ENCODE measurements around the gene CIBAR2. TPM values are rescaled to one million over a fixed set of nuclear protein-coding genes. Genes with fewer than 3 reads are reported as not detected.

CIBAR2 gene
- total RNA-seq, 1 donor from 2014 or later = not detected

DNA sequence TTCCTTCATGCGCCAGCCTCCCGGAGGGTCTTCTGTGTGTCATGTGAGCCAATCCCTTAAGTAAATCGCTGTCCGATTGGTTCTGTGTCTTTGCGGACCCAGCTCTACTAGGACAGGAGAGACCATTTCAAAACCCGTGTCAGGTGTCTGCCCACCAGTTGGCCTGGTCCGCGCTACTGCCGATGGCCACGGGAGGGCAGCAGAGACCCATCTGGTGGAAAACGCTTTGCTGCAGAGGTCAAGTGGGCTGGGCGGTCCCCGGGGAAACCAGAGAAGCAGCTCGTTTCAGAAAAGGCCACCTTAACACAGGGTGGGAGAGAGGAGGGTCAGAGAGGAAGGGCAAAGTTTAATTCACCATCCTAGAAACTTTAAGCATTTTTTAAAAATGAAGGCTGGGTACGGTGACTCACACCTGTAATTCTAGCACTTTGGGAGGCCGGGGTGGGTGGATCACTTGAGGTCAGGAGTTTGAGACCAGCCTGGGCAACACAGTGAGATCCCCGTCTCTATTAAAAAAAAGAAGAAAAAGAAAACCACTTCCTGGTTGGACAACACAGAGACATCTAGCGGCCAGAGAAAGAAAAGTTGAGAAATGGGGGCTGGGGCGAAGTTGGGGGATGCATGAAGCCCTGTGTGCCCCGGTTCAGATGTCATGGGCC, 2.8 kb upstream of the CIBAR2 start:
- Histone ChIP-seq H3K27me3 (ENCODE audit: control insufficient read depth, insufficient read depth, low read length) (peaks cover 7% of the 10 kb centered on the region), H3K36me3 (ENCODE audit: control insufficient read depth, insufficient read depth, low read length) (no peaks in the 10 kb centered on the region), H3K4me3 (ENCODE audit: low read depth, low read length) (no peak overlapping the region)
- DNase-seq (ENCODE audit: low read depth) = no peak
- TF ChIP-seq, protein P1, sequence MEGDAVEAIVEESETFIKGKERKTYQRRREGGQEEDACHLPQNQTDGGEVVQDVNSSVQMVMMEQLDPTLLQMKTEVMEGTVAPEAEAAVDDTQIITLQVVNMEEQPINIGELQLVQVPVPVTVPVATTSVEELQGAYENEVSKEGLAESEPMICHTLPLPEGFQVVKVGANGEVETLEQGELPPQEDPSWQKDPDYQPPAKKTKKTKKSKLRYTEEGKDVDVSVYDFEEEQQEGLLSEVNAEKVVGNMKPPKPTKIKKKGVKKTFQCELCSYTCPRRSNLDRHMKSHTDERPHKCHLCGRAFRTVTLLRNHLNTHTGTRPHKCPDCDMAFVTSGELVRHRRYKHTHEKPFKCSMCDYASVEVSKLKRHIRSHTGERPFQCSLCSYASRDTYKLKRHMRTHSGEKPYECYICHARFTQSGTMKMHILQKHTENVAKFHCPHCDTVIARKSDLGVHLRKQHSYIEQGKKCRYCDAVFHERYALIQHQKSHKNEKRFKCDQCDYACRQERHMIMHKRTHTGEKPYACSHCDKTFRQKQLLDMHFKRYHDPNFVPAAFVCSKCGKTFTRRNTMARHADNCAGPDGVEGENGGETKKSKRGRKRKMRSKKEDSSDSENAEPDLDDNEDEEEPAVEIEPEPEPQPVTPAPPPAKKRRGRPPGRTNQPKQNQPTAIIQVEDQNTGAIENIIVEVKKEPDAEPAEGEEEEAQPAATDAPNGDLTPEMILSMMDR (IDR thresholded peaks at IDR 0.05; ENCODE audit: insufficient read depth, low read length, poor library complexity, severe bottlenecking) = peak; percentile 97

DNA sequence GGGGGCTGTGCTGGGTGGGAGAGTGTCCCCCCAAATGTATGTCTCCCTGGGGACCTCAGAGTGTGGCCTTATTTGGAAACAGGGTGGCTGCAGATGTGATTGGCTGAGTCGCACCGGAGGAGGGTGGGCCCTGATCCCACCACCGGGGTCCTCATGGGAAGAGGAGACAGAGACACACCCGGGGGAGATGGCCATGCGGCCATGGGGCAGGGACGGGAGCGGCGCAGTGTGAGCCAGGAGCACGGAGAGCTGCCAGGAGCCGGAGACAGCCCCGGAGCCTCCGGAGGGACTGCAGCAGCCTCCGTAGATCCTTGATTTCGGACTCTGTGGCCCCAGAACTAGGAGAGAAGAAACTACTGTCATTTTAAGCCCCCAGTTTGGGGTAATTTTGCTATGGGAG, 1.6 kb upstream of the CIBAR2 start:
- DNase-seq (ENCODE audit: low read depth) = no peak
- H3K4me3 ChIP-seq (ENCODE audit: low read depth, low read length) = no peak overlapping the region
- no peaks in the 10 kb centered on the region for H3K36me3 ChIP-seq (ENCODE audit: control insufficient read depth, insufficient read depth, low read length)
- TF ChIP-seq, protein P1 (IDR thresholded peaks at IDR 0.05; ENCODE audit: insufficient read depth, low read length, poor library complexity, severe bottlenecking) = no peak
- H3K27me3 ChIP-seq (ENCODE audit: control insufficient read depth, insufficient read depth, low read length) = peaks cover 7% of the 10 kb centered on the region

DNA sequence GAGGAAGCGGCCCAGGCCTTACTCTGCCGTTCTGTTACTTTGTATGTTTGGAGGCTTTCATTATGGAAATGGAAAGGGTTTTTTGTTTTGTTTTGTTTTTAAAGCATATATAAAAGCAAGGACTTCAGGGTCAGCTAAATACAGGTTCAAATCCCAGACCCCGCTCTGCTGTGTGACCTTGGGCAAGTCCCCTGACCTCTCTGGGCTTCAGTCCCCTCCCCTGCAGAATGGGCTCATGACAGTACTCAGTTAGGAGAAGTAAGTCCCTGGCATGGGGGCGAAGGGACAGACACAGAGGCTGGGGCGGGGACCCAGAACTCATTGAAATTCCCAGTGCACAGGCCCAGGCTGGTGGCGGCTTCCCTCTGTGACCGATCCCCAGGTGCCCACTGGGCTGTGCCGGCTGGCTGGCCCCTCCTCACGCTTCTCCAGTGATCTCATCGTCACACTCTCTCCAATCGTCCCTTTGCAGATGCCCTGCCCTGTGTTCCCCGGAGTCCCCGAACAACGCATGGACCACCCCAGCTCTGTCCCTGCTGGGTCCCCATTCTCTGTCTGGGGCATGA, 979 bp upstream of the CIBAR2 start:
- no peaks in the 10 kb centered on the region for H3K36me3 ChIP-seq (ENCODE audit: control insufficient read depth, insufficient read depth, low read length)
- no peak for DNase-seq (ENCODE audit: low read depth)
- TF ChIP-seq, protein P1 (IDR thresholded peaks at IDR 0.05; ENCODE audit: insufficient read depth, low read length, poor library complexity, severe bottlenecking) = no peak
- H3K27me3 ChIP-seq (ENCODE audit: control insufficient read depth, insufficient read depth, low read length) = peaks cover 7% of the 10 kb centered on the region
- H3K4me3 ChIP-seq (ENCODE audit: low read depth, low read length) = no peak overlapping the region

DNA sequence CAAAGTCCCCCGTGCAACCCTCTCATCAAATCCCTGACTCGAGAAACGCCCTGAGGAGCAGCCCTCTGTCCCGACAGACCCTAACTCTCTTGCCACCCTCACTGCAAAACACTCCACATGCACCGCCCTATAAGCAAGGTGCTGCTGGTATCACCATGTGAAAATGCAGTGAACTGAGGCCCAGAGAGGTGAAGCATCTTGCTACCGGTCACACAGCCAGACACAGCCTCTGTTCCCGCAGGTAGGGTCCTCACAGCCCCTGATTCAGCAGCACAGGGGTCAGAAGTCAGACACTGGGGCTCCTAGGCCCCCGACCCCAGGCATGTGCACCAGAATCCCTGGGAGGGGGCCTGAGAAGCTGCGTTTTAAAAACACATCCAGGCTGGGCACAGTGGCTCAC, 1.1 kb downstream of the CIBAR2 start:
- no peak for DNase-seq (ENCODE audit: low read depth)

DNA sequence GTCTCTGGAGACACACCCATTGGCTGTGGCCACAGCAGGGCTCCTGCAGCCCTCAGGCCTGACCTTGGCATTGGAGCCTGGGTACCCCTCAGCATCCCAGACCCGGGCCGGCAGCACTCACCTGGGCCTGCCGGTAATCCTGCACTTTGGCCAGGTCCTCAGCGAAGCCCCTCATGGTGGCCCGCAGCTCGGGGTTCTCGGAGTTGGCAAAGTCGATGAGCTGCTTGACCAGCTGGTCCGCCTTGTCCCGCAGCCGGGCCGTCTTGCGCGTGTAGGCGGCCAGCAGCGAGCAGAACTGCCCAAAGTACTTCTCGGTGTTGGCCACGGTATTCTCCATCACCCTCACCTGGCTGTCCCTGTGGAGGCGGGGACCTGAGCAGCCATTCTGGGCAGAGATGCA, 2.2 kb downstream of the CIBAR2 start:
- TF ChIP-seq, protein P1 (IDR thresholded peaks at IDR 0.05; ENCODE audit: insufficient read depth, low read length, poor library complexity, severe bottlenecking) = no peak
- no peak for DNase-seq (ENCODE audit: low read depth)
- no peaks in the 10 kb centered on the region for H3K36me3 ChIP-seq (ENCODE audit: control insufficient read depth, insufficient read depth, low read length)
- H3K4me3 ChIP-seq (ENCODE audit: low read depth, low read length) = no peak overlapping the region
- H3K27me3 ChIP-seq (ENCODE audit: control insufficient read depth, insufficient read depth, low read length) = peaks cover 16% of the 10 kb centered on the region

More for the DNA sequence above, 1.1 kb downstream of the CIBAR2 start:
- Histone ChIP-seq H3K36me3 (ENCODE audit: control insufficient read depth, insufficient read depth, low read length) (no peaks in the 10 kb centered on the region), H3K27me3 (ENCODE audit: control insufficient read depth, insufficient read depth, low read length) (peaks cover 15% of the 10 kb centered on the region), H3K4me3 (ENCODE audit: low read depth, low read length) (no peak overlapping the region)
- TF ChIP-seq, protein P1 (IDR thresholded peaks at IDR 0.05; ENCODE audit: insufficient read depth, low read length, poor library complexity, severe bottlenecking) = no peak

DNA sequence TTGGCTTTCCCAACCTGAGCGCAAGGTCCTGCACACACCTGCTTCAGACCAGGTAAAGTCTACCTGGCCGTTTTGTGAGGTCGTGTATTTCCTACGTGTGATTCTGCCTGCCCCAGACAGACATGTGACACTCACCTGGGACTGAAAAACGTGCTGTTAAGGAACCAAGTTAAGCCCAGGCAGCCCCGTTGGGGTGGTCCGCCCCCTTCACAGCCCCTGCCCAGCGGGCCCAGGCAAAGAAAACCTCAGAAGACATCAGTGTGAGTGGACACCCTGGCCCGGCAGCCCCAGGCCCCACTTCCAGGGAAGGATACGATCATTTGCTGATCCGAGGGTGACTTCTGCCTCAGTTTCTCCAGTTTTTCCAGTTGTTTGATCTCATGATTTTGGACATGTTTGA, 4.7 kb downstream of the CIBAR2 start:
- no peak for DNase-seq (ENCODE audit: low read depth)

More for the DNA sequence above, 4.7 kb downstream of the CIBAR2 start:
- Histone ChIP-seq H3K4me3 (ENCODE audit: low read depth, low read length) (no peak overlapping the region), H3K36me3 (ENCODE audit: control insufficient read depth, insufficient read depth, low read length) (no peaks in the 10 kb centered on the region), H3K27me3 (ENCODE audit: control insufficient read depth, insufficient read depth, low read length) (peaks cover 9% of the 10 kb centered on the region)
- TF ChIP-seq, protein P1 (IDR thresholded peaks at IDR 0.05; ENCODE audit: insufficient read depth, low read length, poor library complexity, severe bottlenecking) = no peak
